GM12872 (cell line): ENCODE measurements around the gene MTMR1.

Source experiments
- TF ChIP-seq, protein P1 (sequence below): IDR thresholded peaks from 3 replicates; pipeline ENCODE4 v1.5.1; 2011; ENCODE audit warnings: low read depth, mild to moderate bottlenecking, low read length, moderate library complexity; ENCODE audit not compliant: insufficient read depth

MTMR1 gene

GRCh38 chrX:150715184-150715583, 22.0 kb downstream of the MTMR1 start:
- TF ChIP-seq, protein P1, sequence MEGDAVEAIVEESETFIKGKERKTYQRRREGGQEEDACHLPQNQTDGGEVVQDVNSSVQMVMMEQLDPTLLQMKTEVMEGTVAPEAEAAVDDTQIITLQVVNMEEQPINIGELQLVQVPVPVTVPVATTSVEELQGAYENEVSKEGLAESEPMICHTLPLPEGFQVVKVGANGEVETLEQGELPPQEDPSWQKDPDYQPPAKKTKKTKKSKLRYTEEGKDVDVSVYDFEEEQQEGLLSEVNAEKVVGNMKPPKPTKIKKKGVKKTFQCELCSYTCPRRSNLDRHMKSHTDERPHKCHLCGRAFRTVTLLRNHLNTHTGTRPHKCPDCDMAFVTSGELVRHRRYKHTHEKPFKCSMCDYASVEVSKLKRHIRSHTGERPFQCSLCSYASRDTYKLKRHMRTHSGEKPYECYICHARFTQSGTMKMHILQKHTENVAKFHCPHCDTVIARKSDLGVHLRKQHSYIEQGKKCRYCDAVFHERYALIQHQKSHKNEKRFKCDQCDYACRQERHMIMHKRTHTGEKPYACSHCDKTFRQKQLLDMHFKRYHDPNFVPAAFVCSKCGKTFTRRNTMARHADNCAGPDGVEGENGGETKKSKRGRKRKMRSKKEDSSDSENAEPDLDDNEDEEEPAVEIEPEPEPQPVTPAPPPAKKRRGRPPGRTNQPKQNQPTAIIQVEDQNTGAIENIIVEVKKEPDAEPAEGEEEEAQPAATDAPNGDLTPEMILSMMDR: no peak

- TF ChIP-seq, protein P1: no peak
Observed at GRCh38 chrX:150719621-150720020, 26.4 kb downstream of the MTMR1 start.

GRCh38 chrX:150729956-150730355, 36.8 kb downstream of the MTMR1 start:
- TF ChIP-seq, protein P1: no peak

GRCh38 chrX:150730719-150731118, 37.5 kb downstream of the MTMR1 start:
- TF ChIP-seq, protein P1: no peak

DNA sequence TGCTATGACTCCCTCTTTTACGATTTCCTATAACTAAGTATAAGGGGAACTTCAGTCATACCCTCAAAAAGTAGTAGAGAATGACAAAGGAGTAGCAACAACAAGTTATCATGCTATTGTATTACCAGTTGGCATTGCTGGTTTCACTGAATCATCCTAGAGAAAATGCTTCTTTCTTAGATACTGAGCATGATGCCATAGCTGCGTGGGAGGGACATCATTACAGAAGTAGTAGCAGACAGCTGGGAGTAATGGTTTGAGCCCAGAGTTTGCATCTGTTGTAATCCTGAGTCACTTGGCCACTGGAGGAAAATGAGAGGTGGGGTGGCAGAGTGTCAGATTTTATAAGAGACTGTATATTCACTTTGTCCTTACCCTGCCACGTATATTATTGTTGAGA, 38.6 kb downstream of the MTMR1 start:
- TF ChIP-seq, protein P1: no peak

DNA sequence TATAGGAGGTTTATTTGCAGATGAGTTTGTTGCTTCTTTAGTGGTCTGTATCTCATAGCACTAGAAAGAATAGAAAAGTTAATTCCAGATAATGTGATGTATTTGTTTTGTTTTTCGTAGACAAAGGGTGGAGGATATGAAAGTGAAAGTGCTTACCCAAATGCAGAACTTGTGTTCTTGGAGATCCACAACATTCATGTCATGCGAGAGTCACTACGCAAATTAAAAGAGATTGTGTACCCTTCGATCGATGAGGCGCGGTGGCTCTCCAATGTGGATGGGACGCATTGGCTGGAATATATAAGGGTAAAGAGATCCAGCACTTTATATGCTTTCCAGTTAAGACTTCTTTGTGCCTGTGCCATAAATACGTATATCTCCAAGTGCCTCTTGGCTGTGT, 43.3 kb downstream of the MTMR1 start:
- TF ChIP-seq, protein P1: no peak

DNA sequence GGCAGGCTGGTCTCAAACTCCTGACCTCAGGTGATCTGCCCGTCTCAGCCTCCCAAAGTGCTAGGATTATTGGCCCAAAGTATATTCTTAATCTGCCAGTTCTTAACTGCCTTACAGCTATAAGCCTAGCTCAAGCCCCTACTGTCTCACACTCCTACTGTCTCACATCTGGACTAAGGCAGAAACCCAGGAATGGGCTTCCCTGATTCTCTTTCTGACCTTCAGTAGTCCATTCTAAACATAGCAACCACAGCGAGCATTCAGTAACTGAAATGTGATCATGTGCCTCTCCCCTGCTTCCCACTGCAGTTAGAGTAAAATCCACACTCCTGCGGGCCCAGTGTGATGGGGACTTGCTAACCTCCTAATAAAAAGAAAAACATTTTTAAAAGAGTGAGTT, 58.9 kb downstream of the MTMR1 start:
- TF ChIP-seq, protein P1: no peak

GRCh38 chrX:150753357-150753756, 60.2 kb downstream of the MTMR1 start:
- TF ChIP-seq, protein P1: no peak
